SU-DHL-6 (cell line): ENCODE measurements around the gene C12orf43.

Experiments
- CTCF ChIP-seq: fragments of 200-600 bp; sonication (generic); IDR thresholded peaks from one replicate; pipeline ENCODE4 v1.5.1; 2017; ENCODE audit warnings: antibody characterized with exemption, mild to moderate bottlenecking, low read length, moderate library complexity; ENCODE audit not compliant: insufficient read depth, poor library complexity, severe bottlenecking
- EZH2phosphoT487 ChIP-seq: fragments of 200-600 bp; sonication (generic), shearing (Covaris generic); conservative IDR thresholded peaks from 2 replicates; pipeline ENCODE4 v1.6.1; 2018; ENCODE audit warnings: mild to moderate bottlenecking, antibody characterized with exemption, low read length, moderate library complexity, mixed read lengths

GRCh38 chr12:120993496-120993895, 22.8 kb downstream of the C12orf43 start:
- TF ChIP-seq CTCF (no peak), EZH2phosphoT487 (no peak)
